ENCODE results near the gene SERPINA5.

- no peak for TF ChIP-seq CTCF (conservative IDR thresholded peaks at IDR 0.05)
- no peak for TF ChIP-seq EZH2 (IDR thresholded peaks at IDR 0.05; ENCODE audit: low read depth)
Measured at GRCh38 chr14:94535506-94535905, 45.7 kb upstream of the SERPINA5 start.

Data from PC-9 (cell line).